Thyroid gland (tissue), 4 donors: ENCODE measurements around the gene RALGPS2.

ENCODE experiments used
- CTCF ChIP-seq, 6 experiments: fragments of 200-600 bp in 3 of 6; fragments of 450-650 bp in 3 of 6; sonication (generic) in 3 of 6; IDR thresholded peaks; one replicate each; pipeline ENCODE4 v1.5.1; 2016 to 2019; ENCODE audit warnings: antibody characterized with exemption in 6 of 6, mild to moderate bottlenecking in 2 of 6, inconsistent platforms in 1 of 6, moderate library complexity in 1 of 6
- POLR2A ChIP-seq, 2 donors: fragments of 450-650 bp; IDR thresholded peaks; one replicate each; pipeline ENCODE4 v1.6.1; 2017; ENCODE audit warnings: antibody characterized with exemption in 2 of 2, mild to moderate bottlenecking in 2 of 2, moderate library complexity in 1 of 2

- TF ChIP-seq CTCF (IDR thresholded peaks at IDR 0.05) (no peak), POLR2A (IDR thresholded peaks at IDR 0.05) (no peak)
These were observed 56.7 kb downstream of the RALGPS2 start for GRCh38 chr1:178781533-178782330.
